ENCODE data around the gene HOXC10.

GRCh38 chr12:54037360-54038283 is 52.7 kb downstream of the HOXC10 start:
- TF ChIP-seq EZH2phosphoT487 (IDR thresholded peaks at IDR 0.05; ENCODE audit: low read depth) (no peak), CTCF (IDR thresholded peaks at IDR 0.05; ENCODE audit: low read depth, low read length) (no peak)
